Osteoblast (primary cell): ENCODE measurements around the gene FAM20C. TPM values are rescaled to one million over a fixed set of nuclear protein-coding genes. Genes with fewer than 3 reads are reported as not detected.

Experiments used
- DNase-seq: peaks from one replicate; pipeline ENCODE4 v3.0.0; 2011; ENCODE audit warnings: low spot score, mixed read lengths; ENCODE audit not compliant: insufficient read length; ENCODE audit errors: missing footprints
- H2AFZ ChIP-seq: 2 replicates; pipeline ENCODE4 v1.6.0; 2011; ENCODE audit warnings: mild to moderate bottlenecking, low read length
- H3K27ac ChIP-seq: 2 replicates; pipeline ENCODE4 v1.5.1; 2011; ENCODE audit warnings: mild to moderate bottlenecking, low read depth, low read length, moderate library complexity
- H3K27me3 ChIP-seq: 2 replicates; pipeline ENCODE4 v1.6.0; 2012; ENCODE audit warnings: mild to moderate bottlenecking, control low read depth, inconsistent platforms, low read length, moderate library complexity; ENCODE audit not compliant: insufficient read depth
- H3K36me3 ChIP-seq: 2 replicates; pipeline ENCODE4 v1.5.1; 2011; ENCODE audit warnings: mild to moderate bottlenecking, low read length, control low read depth, moderate library complexity; ENCODE audit not compliant: insufficient read depth
- H3K4me1 ChIP-seq: 2 replicates; pipeline ENCODE4 v1.5.1; 2011; ENCODE audit warnings: mild to moderate bottlenecking, low read length, control low read depth, moderate library complexity; ENCODE audit not compliant: insufficient read depth
- H3K4me2 ChIP-seq: 2 replicates; pipeline ENCODE4 v1.6.0; 2011; ENCODE audit warnings: mild to moderate bottlenecking, low read length; ENCODE audit not compliant: insufficient read depth
- H3K4me3 ChIP-seq: fragments of 200-600 bp; sonication (generic); 3 replicates; pipeline ENCODE4 v1.5.1; 2012; ENCODE audit warnings: mild to moderate bottlenecking, low read length, inconsistent platforms; ENCODE audit not compliant: insufficient read depth
- H3K79me2 ChIP-seq: 2 replicates; pipeline ENCODE4 v1.6.0; 2012; ENCODE audit warnings: mild to moderate bottlenecking, low read length, control low read depth, inconsistent platforms; ENCODE audit not compliant: insufficient read depth
- H3K9me3 ChIP-seq: 2 replicates; pipeline ENCODE4 v1.5.1; 2011; ENCODE audit warnings: low read depth, low read length, control low read depth
- H4K20me1 ChIP-seq: 2 replicates; pipeline ENCODE4 v1.6.0; 2012; ENCODE audit warnings: mild to moderate bottlenecking, low read length, control low read depth; ENCODE audit not compliant: insufficient read depth
- CTCF ChIP-seq: IDR thresholded peaks from 2 replicates; pipeline ENCODE4 v1.5.1; 2011; ENCODE audit warnings: mild to moderate bottlenecking, low read depth, low read length, moderate library complexity; ENCODE audit errors: extremely low read depth
- total RNA-seq: library from RNA; depleted of rRNA; stranded (reverse); fragments of >200 nt; gene quantifications from 2 replicates; pipeline ENCODE4 v1.2.3, GENCODE V29; 2012

The FAM20C gene
- total RNA-seq, 1 donor: 46.0 TPM

- DNase-seq: peak; percentile 98
- Histone ChIP-seq H3K9me3 (no peaks in the 10 kb centered on the region), H4K20me1 (peaks cover 71% of the 10 kb centered on the region), H3K27me3 (no peaks in the 10 kb centered on the region), H3K27ac (peak overlapping the region; percentile 65), H3K4me1 (peaks cover 55% of the 10 kb centered on the region), H3K4me2 (no peak overlapping the region), H3K79me2 (peaks cover 70% of the 10 kb centered on the region), H3K4me3 (no peak overlapping the region), H2AFZ (no peak overlapping the region), H3K36me3 (peaks cover 40% of the 10 kb centered on the region)
- no peak for TF ChIP-seq CTCF
Observed at GRCh38 chr7:229184-229964, 37.0 kb downstream of the FAM20C start.

- Histone ChIP-seq H3K27ac (no peak overlapping the region), H3K4me2 (no peak overlapping the region), H4K20me1 (peaks cover 76% of the 10 kb centered on the region), H3K4me1 (peaks cover 55% of the 10 kb centered on the region), H3K27me3 (no peaks in the 10 kb centered on the region), H3K79me2 (peaks cover 79% of the 10 kb centered on the region), H3K9me3 (no peaks in the 10 kb centered on the region), H2AFZ (no peak overlapping the region), H3K36me3 (peaks cover 43% of the 10 kb centered on the region), H3K4me3 (no peak overlapping the region)
- TF ChIP-seq CTCF: no peak
- no peak for DNase-seq
Observed at GRCh38 chr7:230274-230673, 37.9 kb downstream of the FAM20C start.

- Histone ChIP-seq H4K20me1 (peaks cover 81% of the 10 kb centered on the region), H2AFZ (no peak overlapping the region), H3K79me2 (peaks cover 84% of the 10 kb centered on the region), H3K4me3 (no peak overlapping the region), H3K4me1 (peaks cover 51% of the 10 kb centered on the region), H3K27ac (no peak overlapping the region), H3K27me3 (no peaks in the 10 kb centered on the region), H3K9me3 (no peaks in the 10 kb centered on the region), H3K36me3 (peaks cover 48% of the 10 kb centered on the region), H3K4me2 (no peak overlapping the region)
- TF ChIP-seq CTCF: peak; percentile 27
- DNase-seq: no peak
Observed at GRCh38 chr7:231030-231857, 38.9 kb downstream of the FAM20C start.

GRCh38 chr7:231858-232246 is 39.5 kb downstream of the FAM20C start:
- peaks cover 47% of the 10 kb centered on the region for H3K4me1 ChIP-seq
- no peak overlapping the region for H2AFZ ChIP-seq
- TF ChIP-seq CTCF: no peak
- H3K27ac ChIP-seq: no peak overlapping the region
- no peak overlapping the region for H3K4me3 ChIP-seq
- peak overlapping the region; percentile 48 for H3K4me2 ChIP-seq
- H3K9me3 ChIP-seq: no peaks in the 10 kb centered on the region
- no peak for DNase-seq
- peaks cover 81% of the 10 kb centered on the region for H4K20me1 ChIP-seq
- no peaks in the 10 kb centered on the region for H3K27me3 ChIP-seq
- H3K79me2 ChIP-seq: peaks cover 84% of the 10 kb centered on the region
- H3K36me3 ChIP-seq: peaks cover 45% of the 10 kb centered on the region
